ENCODE data around the gene GDF2.
A peak's percentile ranks its signal among the peaks of the same experiment; 100 is the strongest.

Gene GDF2

GRCh38 chr10:47303866-47304265 lies 18.4 kb upstream of the GDF2 start:
- no peak for TF ChIP-seq CTCF (IDR thresholded peaks at IDR 0.05; ENCODE audit: low read length, missing control alignments)
- no peak overlapping the region for H3K4me3 ChIP-seq (replicated peaks; ENCODE audit: low read depth, low read length)
- no peak for DNase-seq (ENCODE audit: low read depth)

- DNase-seq (ENCODE audit: low read depth): no peak
- no peak for TF ChIP-seq CTCF (IDR thresholded peaks at IDR 0.05; ENCODE audit: low read length, missing control alignments)
- no peak overlapping the region for H3K4me3 ChIP-seq (replicated peaks; ENCODE audit: low read depth, low read length)
These were observed 16.7 kb upstream of the GDF2 start for GRCh38 chr10:47305566-47305965.

- no peak for DNase-seq (ENCODE audit: low read depth)
- no peak for TF ChIP-seq CTCF (IDR thresholded peaks at IDR 0.05; ENCODE audit: low read length, missing control alignments)
- no peak overlapping the region for H3K4me3 ChIP-seq (replicated peaks; ENCODE audit: low read depth, low read length)
These were observed 15.7 kb upstream of the GDF2 start for GRCh38 chr10:47306387-47307210.

GRCh38 chr10:47307381-47307780 lies 14.9 kb upstream of the GDF2 start:
- TF ChIP-seq CTCF (IDR thresholded peaks at IDR 0.05; ENCODE audit: low read length, missing control alignments): no peak
- no peak overlapping the region for H3K4me3 ChIP-seq (replicated peaks; ENCODE audit: low read depth, low read length)
- no peak for DNase-seq (ENCODE audit: low read depth)

GRCh38 chr10:47308775-47309174 lies 13.5 kb upstream of the GDF2 start:
- H3K4me3 ChIP-seq (replicated peaks; ENCODE audit: low read depth, low read length): no peak overlapping the region
- no peak for TF ChIP-seq CTCF (IDR thresholded peaks at IDR 0.05; ENCODE audit: low read length, missing control alignments)
- DNase-seq (ENCODE audit: low read depth): no peak

- H3K4me3 ChIP-seq (replicated peaks; ENCODE audit: low read depth, low read length): no peak overlapping the region
- DNase-seq (ENCODE audit: low read depth): no peak
- peak; percentile 34 for TF ChIP-seq CTCF (IDR thresholded peaks at IDR 0.05; ENCODE audit: low read length, missing control alignments)
These were observed 12.7 kb upstream of the GDF2 start for GRCh38 chr10:47309408-47310089.
